Endothelial cell of umbilical vein (primary cell): ENCODE data around the gene ADAMTSL3. TPM values are rescaled to one million over a fixed set of nuclear protein-coding genes. Genes with fewer than 3 reads are reported as not detected.

Source experiments
- BruUV-seq: library from RNA; stranded (reverse); fragments of 400-500 nt; replicated peaks from 2 replicates; lab custom pipeline; 2021; lab: Mats Ljungman, UMichigan
- CTCF ChIA-PET: fragments of 300-600, 350-600 bp; sonication (Branson Sonifier 250); formaldehyde crosslinking; loops from one replicate; lab custom pipeline; 2021; ENCODE audit warnings: antibody characterized with exemption, inconsistent platforms; lab: Charles Lee
- POLR2A ChIA-PET: fragments of 300-600, 350-600 bp; sonication (Branson Sonifier 250); formaldehyde crosslinking; loops from one replicate; lab custom pipeline; 2021; ENCODE audit warnings: antibody characterized with exemption, inconsistent platforms; lab: Charles Lee
- DNase-seq: peaks from one replicate; pipeline ENCODE4 v3.0.0-alpha.2; 2011; ENCODE audit warnings: low read depth, low spot score
- FAIRE-seq: peaks from 2 replicates; lab custom pipeline; 2011; peaks lifted over from hg19 to GRCh38; lab: Jason Lieb, UNC
- H2AFZ ChIP-seq: 2 replicates; pipeline ENCODE4 v1.6.0; 2012; ENCODE audit warnings: low read depth, low read length, control low read depth, inconsistent platforms
- H3K27ac ChIP-seq: 2 replicates; pipeline ENCODE4 v1.5.1; 2011; ENCODE audit warnings: low read depth, mild to moderate bottlenecking, control low read depth, low read length, moderate library complexity; ENCODE audit not compliant: insufficient read depth
- H3K27me3 ChIP-seq, 2 experiments: 2 replicates each; pipeline versions ENCODE4 v1.6.0 to v1.6.1; 2011; ENCODE audit warnings: low read length in 2 of 2, mixed read lengths in 1 of 2; ENCODE audit not compliant: control insufficient read depth in 2 of 2, insufficient read depth in 2 of 2
- H3K36me3 ChIP-seq, 2 experiments: 2 replicates in 1 of 2; 3 replicates in 1 of 2; pipeline ENCODE4 v1.5.1; 2011; ENCODE audit warnings: low read length in 2 of 2, mild to moderate bottlenecking in 1 of 2, moderate library complexity in 1 of 2; ENCODE audit not compliant: control insufficient read depth in 2 of 2, insufficient read depth in 2 of 2; ENCODE audit errors: extremely low read depth in 1 of 2
- H3K4me1 ChIP-seq: 3 replicates; pipeline ENCODE4 v1.5.1; 2011; ENCODE audit warnings: mild to moderate bottlenecking, low read length; ENCODE audit not compliant: control insufficient read depth, insufficient read depth; ENCODE audit errors: extremely low read depth
- H3K4me2 ChIP-seq: 2 replicates; pipeline ENCODE4 v1.6.1; 2011; ENCODE audit warnings: low read length, control low read depth, mixed read lengths; ENCODE audit not compliant: insufficient read depth
- H3K4me3 ChIP-seq, 3 experiments: fragments of 200-600 bp in 1 of 3; sonication (generic), shearing (Covaris generic) in 1 of 3; replicated peaks in 1 of 3; 2 replicates each; pipeline ENCODE4 v1.5.1; 2011 to 2016; ENCODE audit warnings: control low read depth in 3 of 3, low read length in 3 of 3, mild to moderate bottlenecking in 2 of 3, inconsistent platforms in 1 of 3, low read depth in 1 of 3, moderate library complexity in 1 of 3; ENCODE audit not compliant: insufficient read depth in 1 of 3
- H3K79me2 ChIP-seq: 2 replicates; pipeline ENCODE4 v1.6.0; 2012; ENCODE audit warnings: low read length, inconsistent platforms; ENCODE audit not compliant: control insufficient read depth, insufficient read depth
- H3K9ac ChIP-seq: replicated peaks from 2 replicates; pipeline ENCODE3; 2011; ENCODE audit warnings: low read length, control low read depth; ENCODE audit not compliant: insufficient read depth; ENCODE audit errors: extremely low read depth
- H3K9me1 ChIP-seq: replicated peaks from 3 replicates; pipeline ENCODE4 v1.6.0; 2011; ENCODE audit warnings: mild to moderate bottlenecking, low read length; ENCODE audit not compliant: control insufficient read depth, insufficient read depth; ENCODE audit errors: extremely low read depth
- H3K9me3 ChIP-seq: replicated peaks from 2 replicates; pipeline ENCODE4 v1.5.1; 2012; ENCODE audit warnings: low read length, inconsistent platforms; ENCODE audit not compliant: control insufficient read depth, insufficient read depth
- H4K20me1 ChIP-seq: replicated peaks from 2 replicates; pipeline ENCODE3; 2011; ENCODE audit warnings: mild to moderate bottlenecking, low read length; ENCODE audit not compliant: control insufficient read depth, insufficient read depth; ENCODE audit errors: extremely low read depth
- CTCF ChIP-seq, 2 donors: IDR thresholded peaks; 1 replicate in 1 of 2; 2 replicates in 1 of 2; pipeline ENCODE4 v1.5.1; 2011; ENCODE audit warnings: low read length in 2 of 2, mild to moderate bottlenecking in 2 of 2, moderate library complexity in 2 of 2, control low read depth in 1 of 2, inconsistent platforms in 1 of 2, low read depth in 1 of 2; ENCODE audit not compliant: insufficient read depth in 1 of 2; ENCODE audit errors: extremely low read depth in 1 of 2
- EZH2 ChIP-seq: IDR thresholded peaks from 2 replicates; pipeline ENCODE4 v1.6.1; 2012; ENCODE audit warnings: borderline replicate concordance, low read depth, mild to moderate bottlenecking, moderate library complexity, low read length, inconsistent platforms; ENCODE audit not compliant: severe bottlenecking
- FOS ChIP-seq: IDR thresholded peaks from 2 replicates; pipeline ENCODE4 v1.6.1; 2011; ENCODE audit warnings: mild to moderate bottlenecking, low read length, moderate library complexity, borderline replicate concordance; ENCODE audit not compliant: insufficient read depth
- GATA2 ChIP-seq: IDR thresholded peaks from 2 replicates; pipeline ENCODE4 v1.7.0; 2011; ENCODE audit warnings: low read depth, mild to moderate bottlenecking, moderate library complexity, mixed read lengths, low read length; ENCODE audit not compliant: insufficient read length, insufficient read depth
- JUN ChIP-seq: IDR thresholded peaks from 2 replicates; pipeline ENCODE4 v1.6.1; 2011; ENCODE audit warnings: borderline replicate concordance, low read depth; ENCODE audit not compliant: insufficient read length, insufficient read depth
- MAX ChIP-seq: IDR thresholded peaks from 2 replicates; pipeline ENCODE4 v1.6.1; 2011; ENCODE audit not compliant: insufficient read depth, insufficient read length
- MYC ChIP-seq: IDR thresholded peaks from one replicate; pipeline ENCODE4 v1.6.1; 2011; ENCODE audit warnings: mild to moderate bottlenecking, low read depth, low read length
- POLR2A ChIP-seq: IDR thresholded peaks from 2 replicates; pipeline ENCODE4 v1.6.1; 2012; ENCODE audit warnings: low read depth, mild to moderate bottlenecking, control low read depth, low read length
- POLR2AphosphoS5 ChIP-seq: IDR thresholded peaks from 2 replicates; pipeline ENCODE4 v1.6.1; 2012; ENCODE audit warnings: low read depth, mild to moderate bottlenecking, control low read depth, low read length, moderate library complexity; ENCODE audit not compliant: insufficient read depth
- dilution Hi-C: fragments of 300-500 bp; cut with MboI; formaldehyde crosslinking; loops from one replicate; pipeline ENCODE4 v1.15.0; 2019; ENCODE audit warnings: low sequenced_read_pairs; ENCODE audit not compliant: extremely low pct_ligation_motif_present
- intact Hi-C: fragments of 100-400 bp; cut with micrococcal nuclease; formaldehyde crosslinking; loops from one replicate; pipeline ENCODE4 v1.10.0; 2022
- polyA plus RNA-seq, 4 experiments: library from polyadenylated mRNA; depleted of rRNA in 3 of 4; stranded (reverse) in 3 of 4; unstranded in 1 of 4; fragments of >200 nt; gene quantifications; 2 replicates each; pipeline versions ENCODE4 v1.2.1 to v1.2.3, GENCODE V29; 2011 to 2012; ENCODE audit warnings: missing spikeins in 1 of 4
- total RNA-seq: library from RNA; stranded (reverse); gene quantifications from 2 replicates; pipeline ENCODE4 v1.2.3, GENCODE V29; 2021

The ADAMTSL3 gene
- total and polyA plus RNA-seq, 2 donors (not counting 3 experiments of a cell fraction or from before 2014, with no cell fraction given) = not detected

- ChIA-PET CTCF (no interaction called here), POLR2A (no interaction called here)
- no peak overlapping the region for H2AFZ ChIP-seq
- H3K9me3 ChIP-seq = no peaks in the 10 kb centered on the region
- intact Hi-C loops (no loop called here), dilution Hi-C loops (no loop called here)
- no peak overlapping the region for H3K4me3 ChIP-seq
- DNase-seq (no peak), FAIRE-seq (no peak)
- no peaks in the 10 kb centered on the region for H3K36me3 ChIP-seq
- no TSS peak for BruUV-seq
- no peaks in the 10 kb centered on the region for H3K4me1 ChIP-seq
- H4K20me1 ChIP-seq = no peaks in the 10 kb centered on the region
- no peaks in the 10 kb centered on the region for H3K79me2 ChIP-seq
- no peak overlapping the region for H3K9ac ChIP-seq
- H3K27me3 ChIP-seq = no peaks in the 10 kb centered on the region
- H3K9me1 ChIP-seq = no peaks in the 10 kb centered on the region
- TF ChIP-seq MYC (no peak), JUN (no peak), FOS (no peak), GATA2 (no peak), CTCF (IDR thresholded peaks at IDR 0.05; ENCODE audit: extremely low read depth in 1 of 2, insufficient read depth in 1 of 2, low read depth in 1 of 2, low read length in 2 of 2) (no peak), EZH2 (no peak), POLR2AphosphoS5 (no peak), MAX (no peak), POLR2A (no peak)
- no peak overlapping the region for H3K27ac ChIP-seq
- no peak overlapping the region for H3K4me2 ChIP-seq
Measured at GRCh38 chr15:83922649-83923294, 268.8 kb downstream of the ADAMTSL3 start.
